SJCRH30 (cell line): ENCODE data around the gene CBFA2T3. TPM values are rescaled to one million over a fixed set of nuclear protein-coding genes. Genes with fewer than 3 reads are reported as not detected.

ENCODE experiments used
- DNase-seq, 2 experiments: peaks; one replicate each; pipeline ENCODE4 v3.0.0-alpha.2; 2015 to 2020
- H3K27ac ChIP-seq: fragments of 250-450 bp; sonication (Bioruptor Pico); 2 replicates; pipeline ENCODE4 v1.5.1; 2020; ENCODE audit warnings: mild to moderate bottlenecking, moderate library complexity
- H3K27me3 ChIP-seq: fragments of 250-450 bp; sonication (Bioruptor Pico); 2 replicates; pipeline ENCODE4 v1.5.1; 2020; ENCODE audit warnings: mild to moderate bottlenecking, moderate library complexity
- H3K36me3 ChIP-seq: fragments of 250-450 bp; sonication (Bioruptor Pico); 2 replicates; pipeline ENCODE4 v1.5.1; 2020; ENCODE audit warnings: mild to moderate bottlenecking, moderate library complexity
- H3K4me1 ChIP-seq: fragments of 250-450 bp; sonication (Bioruptor Pico); 2 replicates; pipeline ENCODE4 v1.5.1; 2020; ENCODE audit warnings: mild to moderate bottlenecking, moderate library complexity
- H3K4me3 ChIP-seq: fragments of 250-450 bp; sonication (Bioruptor Pico); 2 replicates; pipeline ENCODE4 v1.5.1; 2020; ENCODE audit warnings: mild to moderate bottlenecking, moderate library complexity
- H3K9me3 ChIP-seq: fragments of 250-450 bp; sonication (Bioruptor Pico); replicated peaks from 2 replicates; pipeline ENCODE4 v1.5.1; 2020; ENCODE audit warnings: mild to moderate bottlenecking, moderate library complexity
- total RNA-seq: library from RNA; depleted of rRNA; stranded (reverse); fragments of >200 nt; shearing (Covaris generic); gene quantifications from 2 replicates; pipeline ENCODE4 v1.2.3, GENCODE V29; 2014

The CBFA2T3 gene
- total RNA-seq, 1 experiment from 2014 or later, result 3.5 TPM

DNA sequence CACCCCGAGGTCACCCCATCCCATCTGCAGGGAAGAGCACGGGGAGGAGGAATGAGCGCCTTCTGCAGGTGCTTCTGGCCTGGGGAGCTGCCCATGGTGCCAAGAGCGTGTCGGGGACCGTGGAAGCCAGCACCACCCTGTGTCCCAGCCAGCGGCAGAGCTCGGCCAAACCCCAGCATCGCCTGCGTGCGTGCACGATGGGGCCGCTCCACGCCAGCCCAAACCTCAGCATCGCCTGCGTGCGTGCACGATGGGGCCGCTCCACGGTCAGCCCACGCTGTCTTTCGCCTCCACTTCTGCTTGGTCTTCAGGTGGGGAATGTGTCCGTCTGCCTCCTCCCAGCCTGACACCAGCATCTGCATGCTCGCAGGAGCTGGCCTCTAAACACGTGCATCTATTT, 134.2 kb downstream of the CBFA2T3 start:
- H3K36me3 ChIP-seq, result no peaks in the 10 kb centered on the region
- no peak overlapping the region for H3K27ac ChIP-seq
- no peaks in the 10 kb centered on the region for H3K4me1 ChIP-seq
- H3K27me3 ChIP-seq, result no peaks in the 10 kb centered on the region
- H3K4me3 ChIP-seq, result no peak overlapping the region
- DNase-seq, result no peak
- H3K9me3 ChIP-seq, result no peaks in the 10 kb centered on the region

DNA sequence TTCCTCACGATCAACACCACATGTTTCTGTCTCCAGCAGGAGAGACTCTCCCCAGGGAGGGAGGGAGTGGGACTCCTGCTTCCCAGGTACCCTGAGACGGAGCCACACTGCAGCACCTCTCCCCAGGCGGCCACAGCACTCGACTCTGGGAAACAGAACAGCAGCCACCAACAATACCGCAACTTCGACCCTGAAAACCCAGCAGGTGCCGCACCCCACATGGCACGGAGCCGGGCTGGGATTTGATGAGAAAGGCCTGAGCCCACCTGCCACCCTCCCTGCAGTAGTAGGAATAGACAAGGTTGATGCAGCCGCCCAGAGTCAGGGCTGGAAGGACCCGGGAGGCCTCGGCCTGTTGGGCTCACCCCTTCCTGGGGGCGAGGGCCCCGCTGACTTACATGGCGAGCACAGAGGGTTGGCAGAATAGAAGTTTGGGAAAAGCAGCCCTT, 134.7 kb downstream of the CBFA2T3 start:
- Histone ChIP-seq H3K36me3 (no peaks in the 10 kb centered on the region), H3K27ac (no peak overlapping the region)

DNA sequence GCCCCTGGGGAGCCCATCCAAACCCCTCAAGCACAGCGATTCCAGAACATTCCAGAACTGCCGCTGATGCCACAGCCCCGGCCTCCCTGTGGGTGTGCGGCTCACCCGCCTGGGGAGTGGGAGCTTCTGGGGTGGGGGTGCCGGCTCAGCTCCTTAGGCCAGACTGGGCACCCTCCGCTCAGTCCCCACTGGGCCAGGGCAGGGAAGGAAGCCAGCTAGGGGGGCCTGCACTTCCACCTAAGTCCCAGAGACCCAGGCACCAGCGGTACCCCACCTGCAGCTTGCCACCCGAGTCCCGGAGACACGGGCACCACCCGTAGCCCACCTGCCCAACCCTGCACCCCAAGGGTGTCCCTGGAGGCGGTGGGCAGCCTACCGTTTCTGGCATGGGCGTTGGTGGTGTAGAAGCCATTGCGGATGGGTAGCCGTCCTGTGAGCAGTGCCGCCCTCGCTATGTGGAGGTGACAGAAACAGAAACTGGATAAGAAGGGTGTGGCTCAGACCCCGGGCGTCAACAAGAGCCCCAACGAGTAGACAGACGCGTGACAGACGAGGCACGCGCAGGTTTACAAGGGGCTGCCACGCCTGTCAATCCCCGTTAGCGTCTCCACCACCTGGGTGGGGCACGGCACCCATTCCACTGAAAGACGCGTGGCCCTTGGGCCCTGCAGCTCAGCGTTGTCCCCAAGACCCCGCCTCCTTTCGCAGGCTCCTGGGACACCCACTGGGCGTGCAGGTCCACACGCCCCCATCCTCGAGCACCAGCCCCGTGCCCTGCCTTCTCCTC, 135.3 kb downstream of the CBFA2T3 start:
- no peak overlapping the region for H3K4me3 ChIP-seq
- no peak for DNase-seq
- no peaks in the 10 kb centered on the region for H3K27me3 ChIP-seq
- no peaks in the 10 kb centered on the region for H3K36me3 ChIP-seq
- no peak overlapping the region for H3K27ac ChIP-seq
- H3K9me3 ChIP-seq, result no peaks in the 10 kb centered on the region
- no peaks in the 10 kb centered on the region for H3K4me1 ChIP-seq

More for the DNA sequence above, 134.7 kb downstream of the CBFA2T3 start:
- H3K27me3 ChIP-seq, result no peaks in the 10 kb centered on the region
- no peak for DNase-seq
- no peaks in the 10 kb centered on the region for H3K9me3 ChIP-seq
- H3K4me1 ChIP-seq, result no peaks in the 10 kb centered on the region
- no peak overlapping the region for H3K4me3 ChIP-seq

DNA sequence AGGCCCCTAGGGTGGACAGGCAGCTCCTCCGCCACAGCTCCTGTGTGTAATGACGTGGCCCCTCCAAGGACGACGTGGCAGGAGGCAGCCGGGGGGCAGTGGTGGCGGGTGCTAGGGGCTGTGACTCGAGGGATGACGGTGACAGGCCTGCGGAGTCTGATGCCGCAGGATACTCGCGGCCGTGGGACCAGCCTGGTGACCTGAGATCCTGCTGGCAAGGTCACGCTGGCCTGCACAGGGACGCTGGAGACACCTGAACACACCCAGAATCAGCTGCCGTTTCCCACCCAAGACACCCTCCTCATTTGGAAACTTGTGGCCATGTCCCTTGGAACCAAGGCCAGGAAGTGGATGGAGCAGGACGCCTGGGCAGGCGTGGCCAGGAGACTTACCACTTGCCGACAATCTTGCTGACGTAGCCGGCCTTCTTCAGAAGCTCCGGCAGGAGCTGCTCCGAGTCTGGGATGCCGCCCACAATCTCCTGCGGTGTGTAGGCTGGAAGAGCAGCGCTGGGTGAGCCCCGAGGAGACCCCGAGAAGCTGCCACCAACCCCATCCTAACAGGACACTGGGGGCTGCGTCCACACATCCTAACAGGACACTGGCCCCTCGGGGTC, 136.3 kb downstream of the CBFA2T3 start:
- H3K27me3 ChIP-seq, result no peaks in the 10 kb centered on the region
- H3K4me3 ChIP-seq, result no peak overlapping the region
- H3K36me3 ChIP-seq, result no peaks in the 10 kb centered on the region
- no peak for DNase-seq
- no peaks in the 10 kb centered on the region for H3K4me1 ChIP-seq
- no peak overlapping the region for H3K27ac ChIP-seq
- H3K9me3 ChIP-seq, result no peaks in the 10 kb centered on the region

DNA sequence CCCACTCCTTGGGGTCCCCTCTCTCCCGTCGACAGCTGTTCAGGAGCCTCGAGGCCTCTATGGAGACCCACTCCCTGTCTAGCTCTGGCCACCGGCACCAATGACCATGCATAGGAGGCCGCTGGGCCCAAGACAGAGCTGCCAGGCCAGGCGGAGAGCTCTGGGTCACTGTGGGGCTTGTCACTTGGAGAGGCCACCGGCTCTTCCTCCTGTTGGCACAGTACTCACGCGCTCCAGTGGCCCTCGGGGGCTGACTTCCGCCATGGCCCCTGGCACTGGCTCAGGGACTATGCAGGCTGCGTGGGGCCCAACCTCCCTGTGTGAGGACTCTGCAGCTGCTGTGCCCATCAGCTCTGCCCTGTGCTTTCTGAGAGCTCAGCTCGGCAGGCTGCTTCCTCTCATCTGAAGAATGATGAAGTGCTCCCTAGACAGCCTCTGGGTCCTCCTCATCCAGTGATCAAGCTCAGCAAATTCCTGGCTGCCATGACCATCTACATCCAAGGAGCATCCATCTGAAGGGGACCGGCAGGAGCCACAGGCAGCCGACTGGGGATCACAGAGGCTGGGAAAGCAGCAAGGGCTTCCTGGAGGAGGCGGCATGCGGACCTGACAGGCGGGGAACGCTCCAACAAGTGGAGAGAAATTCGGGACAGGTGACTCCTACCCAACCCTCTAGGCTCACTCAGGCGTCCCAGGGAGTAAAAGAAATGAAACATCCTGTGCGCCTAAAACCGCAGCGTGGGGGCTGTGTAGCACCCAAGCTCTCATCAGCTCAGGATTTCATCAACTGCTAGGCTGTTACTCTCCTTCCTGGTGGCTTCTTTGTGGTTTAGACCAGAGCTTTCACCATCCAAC, 137.0 kb downstream of the CBFA2T3 start:
- Histone ChIP-seq H3K9me3 (no peaks in the 10 kb centered on the region), H3K4me3 (no peak overlapping the region), H3K36me3 (no peaks in the 10 kb centered on the region), H3K4me1 (no peaks in the 10 kb centered on the region), H3K27me3 (no peaks in the 10 kb centered on the region), H3K27ac (no peak overlapping the region)
- DNase-seq, result no peak

DNA sequence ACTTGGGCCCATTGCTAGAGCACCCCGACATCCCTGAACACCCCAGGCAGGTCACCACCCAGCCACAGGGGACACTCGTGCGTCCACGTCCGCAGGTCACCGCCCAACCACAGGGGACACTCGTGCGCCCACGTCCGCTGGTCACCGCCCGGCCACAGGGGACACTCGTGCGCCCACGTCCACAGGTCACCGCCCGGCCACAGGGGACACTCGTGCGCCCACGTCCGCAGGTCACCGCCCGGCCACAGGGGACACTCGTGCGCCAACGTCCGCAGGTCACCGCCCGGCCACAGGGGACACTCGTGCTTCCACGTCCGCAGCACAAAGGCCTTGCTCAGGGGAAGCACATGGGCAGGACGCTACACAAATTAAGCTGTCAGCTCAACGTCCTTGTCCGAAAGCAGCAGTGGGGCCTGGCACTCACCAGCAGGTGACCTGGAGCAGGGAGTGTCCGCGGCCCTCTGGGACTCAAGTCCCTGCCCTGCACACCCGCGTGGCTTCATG, 137.9 kb downstream of the CBFA2T3 start:
- H3K36me3 ChIP-seq, result no peaks in the 10 kb centered on the region
- no peak overlapping the region for H3K27ac ChIP-seq
- no peak overlapping the region for H3K4me3 ChIP-seq
- H3K27me3 ChIP-seq, result no peaks in the 10 kb centered on the region
- no peaks in the 10 kb centered on the region for H3K4me1 ChIP-seq
- no peak for DNase-seq
- no peaks in the 10 kb centered on the region for H3K9me3 ChIP-seq

DNA sequence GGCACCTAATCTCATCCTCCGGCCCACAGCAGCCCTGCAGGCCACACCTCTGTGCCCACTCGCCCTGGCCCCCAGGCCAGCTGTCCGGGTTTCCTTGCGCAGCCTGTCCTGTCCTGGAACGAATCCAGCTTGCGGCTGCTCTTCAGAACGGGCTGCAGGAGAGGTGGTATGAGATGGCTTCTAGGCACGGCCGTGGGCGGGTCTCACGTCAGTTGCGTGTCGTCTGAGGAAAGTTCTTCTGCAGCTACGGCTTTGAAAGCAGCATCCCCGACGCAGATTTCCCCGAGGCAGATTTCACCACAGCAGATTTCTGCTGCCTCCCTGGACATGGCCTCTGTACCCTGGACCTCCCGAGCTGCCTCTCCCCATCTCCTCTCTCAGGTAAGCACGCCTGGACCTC, 138.4 kb downstream of the CBFA2T3 start:
- DNase-seq, result no peak
- Histone ChIP-seq H3K4me1 (no peaks in the 10 kb centered on the region), H3K36me3 (no peaks in the 10 kb centered on the region), H3K27ac (no peak overlapping the region), H3K4me3 (no peak overlapping the region), H3K9me3 (no peaks in the 10 kb centered on the region), H3K27me3 (no peaks in the 10 kb centered on the region)

DNA sequence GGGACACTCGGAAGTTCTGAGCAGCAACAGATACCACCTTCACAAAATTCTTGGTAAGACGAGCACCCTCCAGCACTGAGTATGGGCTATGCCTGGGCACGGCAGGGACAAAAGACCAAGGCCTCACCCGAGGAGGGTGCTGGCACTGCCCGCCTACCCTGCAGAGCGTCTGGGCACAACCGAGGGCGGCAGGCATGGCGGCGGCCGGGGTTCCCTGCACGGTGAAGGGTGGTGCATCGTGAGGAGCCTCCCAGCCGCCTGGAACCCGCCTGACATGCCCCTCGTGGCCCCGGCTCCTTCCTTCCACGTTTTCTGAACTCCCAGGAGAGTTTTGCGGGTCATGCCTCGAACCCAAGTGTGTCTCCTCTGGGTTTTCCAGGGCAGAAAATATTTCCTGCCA, 139.2 kb downstream of the CBFA2T3 start:
- Histone ChIP-seq H3K27ac (no peak overlapping the region), H3K27me3 (no peaks in the 10 kb centered on the region), H3K4me3 (no peak overlapping the region), H3K4me1 (no peaks in the 10 kb centered on the region), H3K36me3 (no peaks in the 10 kb centered on the region), H3K9me3 (no peaks in the 10 kb centered on the region)
- DNase-seq, result no peak

DNA sequence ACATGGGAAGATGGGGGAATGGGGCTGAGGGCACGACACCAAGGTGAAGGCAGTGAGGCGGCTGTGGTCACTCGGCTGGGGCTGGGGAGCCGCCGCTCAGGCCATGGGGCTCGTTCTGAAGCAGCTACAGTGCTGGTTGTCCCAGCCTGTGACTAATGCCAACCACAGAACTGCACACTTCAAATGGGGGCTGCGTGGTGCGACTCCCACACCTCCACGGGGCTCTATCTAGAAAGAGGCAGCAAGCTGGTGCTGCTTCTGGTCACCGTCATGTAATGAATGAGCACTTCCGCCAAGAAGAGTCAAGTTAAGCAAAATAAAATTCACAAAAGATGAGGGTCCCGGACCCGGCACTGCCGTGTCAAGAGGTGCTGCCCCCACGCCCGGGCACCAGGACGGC, 140.2 kb downstream of the CBFA2T3 start:
- Histone ChIP-seq H3K27ac (no peak overlapping the region), H3K9me3 (no peaks in the 10 kb centered on the region), H3K4me3 (no peak overlapping the region), H3K36me3 (no peaks in the 10 kb centered on the region), H3K4me1 (no peaks in the 10 kb centered on the region), H3K27me3 (no peaks in the 10 kb centered on the region)
- DNase-seq, result no peak

DNA sequence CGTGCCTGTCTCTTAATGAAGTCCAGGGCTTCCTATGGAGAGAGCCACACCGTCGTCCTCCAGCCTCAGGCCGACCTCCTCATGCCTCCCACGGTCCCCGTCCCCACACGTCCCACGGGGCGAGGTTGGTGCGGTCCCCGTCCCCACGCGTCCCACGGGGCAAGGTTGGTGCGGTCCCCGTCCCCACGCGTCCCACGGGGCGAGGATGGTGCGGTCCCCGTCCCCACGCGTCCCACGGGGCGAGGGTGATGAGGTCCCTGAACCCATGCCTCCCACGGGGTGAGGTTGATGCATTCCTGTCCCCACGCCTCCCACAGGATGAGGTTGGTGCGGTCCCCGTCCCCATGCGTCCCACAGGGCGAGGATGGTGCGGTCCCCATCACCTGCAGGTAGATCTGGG, 141.2 kb downstream of the CBFA2T3 start:
- Histone ChIP-seq H3K4me1 (no peaks in the 10 kb centered on the region), H3K4me3 (no peak overlapping the region), H3K9me3 (no peaks in the 10 kb centered on the region)

DNA sequence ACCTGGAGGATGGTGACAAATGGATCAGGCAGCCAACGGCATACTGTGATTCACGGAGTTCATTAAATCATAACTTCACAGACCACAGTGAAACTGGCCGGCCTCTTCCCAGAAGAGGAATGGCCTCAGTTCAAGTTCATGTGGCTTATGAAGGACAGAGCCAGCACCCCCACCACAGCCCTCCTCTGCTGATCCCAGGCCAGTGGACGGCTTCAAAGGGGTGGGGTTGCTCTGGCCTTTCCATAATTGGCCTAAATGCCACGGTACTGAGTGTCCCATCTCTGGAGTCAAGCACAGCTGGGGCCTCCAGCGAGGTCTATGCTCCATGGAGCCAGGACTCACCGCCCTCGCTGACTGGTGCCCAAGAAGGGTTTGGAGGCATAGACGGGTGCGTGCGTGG, 141.6 kb downstream of the CBFA2T3 start:
- no peaks in the 10 kb centered on the region for H3K4me1 ChIP-seq

More for the DNA sequence above, 141.2 kb downstream of the CBFA2T3 start:
- no peak overlapping the region for H3K27ac ChIP-seq
- H3K27me3 ChIP-seq, result no peaks in the 10 kb centered on the region
- no peak for DNase-seq
- no peaks in the 10 kb centered on the region for H3K36me3 ChIP-seq

DNA sequence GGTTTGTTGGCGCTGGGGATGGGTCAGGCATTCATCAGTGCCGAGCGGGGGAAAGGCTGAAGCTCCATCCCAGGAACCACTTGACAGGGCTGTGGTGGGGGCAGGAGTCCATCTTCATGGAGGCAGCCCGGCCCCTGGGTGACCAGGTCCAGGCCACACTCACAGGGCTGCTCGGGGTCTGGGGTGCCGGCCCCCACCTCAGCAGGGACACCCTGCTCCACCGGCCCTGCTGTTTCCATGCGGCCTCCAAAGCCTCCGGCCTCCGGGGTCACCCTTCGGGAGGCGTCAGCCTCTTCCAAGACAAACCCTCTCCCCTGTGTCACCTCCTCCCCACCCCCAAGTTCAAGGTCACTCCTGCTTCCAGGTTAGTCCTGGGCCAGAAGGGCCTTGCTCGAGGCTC, 142.3 kb downstream of the CBFA2T3 start:
- DNase-seq, result no peak
- Histone ChIP-seq H3K27ac (no peak overlapping the region), H3K9me3 (no peaks in the 10 kb centered on the region), H3K4me1 (no peaks in the 10 kb centered on the region), H3K4me3 (no peak overlapping the region), H3K27me3 (no peaks in the 10 kb centered on the region), H3K36me3 (no peaks in the 10 kb centered on the region)

More for the DNA sequence above, 141.6 kb downstream of the CBFA2T3 start:
- Histone ChIP-seq H3K27ac (no peak overlapping the region), H3K27me3 (no peaks in the 10 kb centered on the region), H3K36me3 (no peaks in the 10 kb centered on the region), H3K4me3 (no peak overlapping the region), H3K9me3 (no peaks in the 10 kb centered on the region)
- DNase-seq, result no peak

DNA sequence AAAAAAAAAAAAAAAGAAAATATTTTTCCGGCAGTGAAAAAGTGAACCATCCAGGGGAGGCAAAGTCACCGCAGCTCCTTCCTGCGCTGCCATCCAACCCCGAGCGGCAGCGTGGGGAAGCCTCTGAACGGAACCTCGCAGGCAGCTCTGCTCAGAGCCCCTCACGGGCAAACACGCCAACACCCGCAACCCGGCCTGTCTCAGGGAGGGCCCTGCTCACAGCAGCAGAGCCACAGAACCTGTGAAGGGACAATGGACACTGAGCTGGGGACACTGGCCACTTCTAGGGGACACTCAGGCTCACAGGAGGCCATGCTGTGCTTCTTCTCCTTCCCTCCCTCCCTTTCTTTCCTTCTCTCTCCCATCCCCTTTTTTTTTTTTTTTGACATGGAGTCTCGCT, 143.9 kb downstream of the CBFA2T3 start:
- Histone ChIP-seq H3K36me3 (no peaks in the 10 kb centered on the region), H3K27me3 (no peaks in the 10 kb centered on the region), H3K4me1 (no peaks in the 10 kb centered on the region), H3K27ac (no peak overlapping the region), H3K9me3 (no peaks in the 10 kb centered on the region), H3K4me3 (no peak overlapping the region)
- no peak for DNase-seq

DNA sequence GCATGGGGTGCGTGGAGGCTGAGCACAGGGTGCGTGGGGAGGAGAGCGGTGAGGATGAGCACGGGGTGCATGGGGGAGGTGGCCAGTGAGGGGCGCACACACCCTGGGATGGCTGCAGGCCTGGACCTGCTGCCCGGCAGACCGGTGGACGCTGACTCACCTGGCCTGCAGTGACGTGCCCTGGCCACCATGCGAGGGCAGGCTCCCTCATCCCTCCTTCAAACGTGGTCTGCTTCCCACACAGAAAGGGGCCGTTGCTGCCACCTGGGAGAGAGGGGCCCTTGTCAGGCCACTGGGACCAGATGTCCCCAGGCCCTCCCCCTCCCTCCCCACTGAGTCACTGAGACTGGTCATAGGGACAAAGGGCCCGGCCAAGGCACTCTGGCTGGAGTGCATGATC, 145.2 kb downstream of the CBFA2T3 start:
- H3K4me1 ChIP-seq, result no peaks in the 10 kb centered on the region
- no peaks in the 10 kb centered on the region for H3K27me3 ChIP-seq
- H3K4me3 ChIP-seq, result no peak overlapping the region
- no peaks in the 10 kb centered on the region for H3K36me3 ChIP-seq
- no peak overlapping the region for H3K27ac ChIP-seq
- no peak for DNase-seq
- no peaks in the 10 kb centered on the region for H3K9me3 ChIP-seq

DNA sequence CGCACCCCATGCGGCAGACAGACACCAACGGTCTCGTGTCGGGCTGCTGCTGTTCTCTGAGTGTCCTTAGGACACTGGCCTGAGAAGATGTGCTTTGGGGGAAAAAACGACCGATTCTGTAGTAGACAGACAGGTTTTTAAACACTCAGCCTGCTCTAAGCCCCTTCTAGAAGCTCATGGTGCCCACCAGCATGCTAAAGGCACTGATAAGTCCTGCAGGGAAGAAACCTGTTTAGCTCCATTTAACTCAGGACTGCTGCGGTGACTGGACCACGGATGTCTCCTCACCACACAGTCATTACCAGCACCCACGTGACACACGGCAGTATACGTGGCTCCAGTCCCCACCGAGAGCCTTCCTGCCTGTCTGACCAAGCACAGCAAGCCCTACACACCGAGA, 146.2 kb downstream of the CBFA2T3 start:
- H3K4me1 ChIP-seq, result no peaks in the 10 kb centered on the region
- H3K36me3 ChIP-seq, result no peaks in the 10 kb centered on the region
- no peak overlapping the region for H3K4me3 ChIP-seq
- H3K27ac ChIP-seq, result no peak overlapping the region
- no peaks in the 10 kb centered on the region for H3K9me3 ChIP-seq
- H3K27me3 ChIP-seq, result no peaks in the 10 kb centered on the region
- DNase-seq, result no peak
